ENCODE data around the gene ZCCHC18.

GRCh38 chrX:104113222-104113965 lies 1.1 kb downstream of the ZCCHC18 start:
- TF ChIP-seq CBFB (CRISPR knock-in tag; IDR thresholded peaks at IDR 0.05) (no peak), CTCF (IDR thresholded peaks at IDR 0.05 in 2 of 3, conservative IDR thresholded peaks at IDR 0.05 in 1 of 3; ENCODE audit: insufficient read depth in 2 of 3, low read depth in 1 of 3, low read length in 3 of 3) (peak; percentile 45 to 49 (median 47); a peak in 4 of 6 replicates), ZNF639 (CRISPR knock-in tag; conservative IDR thresholded peaks at IDR 0.05 in 1 of 2, IDR thresholded peaks at IDR 0.05 in 1 of 2) (no peak), THRA (IDR thresholded peaks at IDR 0.05) (no peak), ELK3 (CRISPR knock-in tag; IDR thresholded peaks at IDR 0.05) (no peak), ZBTB33 (CRISPR knock-in tag; IDR thresholded peaks at IDR 0.05) (no peak), YY1 (IDR thresholded peaks at IDR 0.05; ENCODE audit: borderline replicate concordance in 1 of 3, control insufficient read depth in 1 of 3, extremely low read depth in 1 of 3, insufficient read depth in 3 of 3, insufficient read length in 1 of 3, insufficient replicate concordance in 2 of 3, low read depth in 1 of 3, low read length in 2 of 3) (no peak), HMG20B (CRISPR knock-in tag; IDR thresholded peaks at IDR 0.05) (no peak), ATF1 (CRISPR knock-in tag; IDR thresholded peaks at IDR 0.05) (no peak), ATF1 (tag; IDR thresholded peaks at IDR 0.05) (no peak), FOXO4 (CRISPR knock-in tag; IDR thresholded peaks at IDR 0.05) (no peak)
